Endothelial cell of umbilical vein (primary cell): ENCODE measurements around the gene MESD. TPM values are rescaled to one million over a fixed set of nuclear protein-coding genes. Genes with fewer than 3 reads are reported as not detected.

ENCODE experiments used
- BruUV-seq: library from RNA; stranded (reverse); fragments of 400-500 nt; replicated peaks from 2 replicates; lab custom pipeline; 2021; lab: Mats Ljungman, UMichigan
- CTCF ChIA-PET: fragments of 300-600, 350-600 bp; sonication (Branson Sonifier 250); formaldehyde crosslinking; loops from one replicate; lab custom pipeline; 2021; ENCODE audit warnings: antibody characterized with exemption, inconsistent platforms; lab: Charles Lee
- POLR2A ChIA-PET: fragments of 300-600, 350-600 bp; sonication (Branson Sonifier 250); formaldehyde crosslinking; loops from one replicate; lab custom pipeline; 2021; ENCODE audit warnings: antibody characterized with exemption, inconsistent platforms; lab: Charles Lee
- DNase-seq: peaks from one replicate; pipeline ENCODE4 v3.0.0-alpha.2; 2011; ENCODE audit warnings: low read depth, low spot score
- FAIRE-seq: peaks from 2 replicates; lab custom pipeline; 2011; peaks lifted over from hg19 to GRCh38; lab: Jason Lieb, UNC
- H2AFZ ChIP-seq: 2 replicates; pipeline ENCODE4 v1.6.0; 2012; ENCODE audit warnings: low read depth, low read length, control low read depth, inconsistent platforms
- H3K27ac ChIP-seq: 2 replicates; pipeline ENCODE4 v1.5.1; 2011; ENCODE audit warnings: low read depth, mild to moderate bottlenecking, control low read depth, low read length, moderate library complexity; ENCODE audit not compliant: insufficient read depth
- H3K27me3 ChIP-seq, 2 experiments: 2 replicates each; pipeline versions ENCODE4 v1.6.0 to v1.6.1; 2011; ENCODE audit warnings: low read length in 2 of 2, mixed read lengths in 1 of 2; ENCODE audit not compliant: control insufficient read depth in 2 of 2, insufficient read depth in 2 of 2
- H3K36me3 ChIP-seq, 2 experiments: 2 replicates in 1 of 2; 3 replicates in 1 of 2; pipeline ENCODE4 v1.5.1; 2011; ENCODE audit warnings: low read length in 2 of 2, mild to moderate bottlenecking in 1 of 2, moderate library complexity in 1 of 2; ENCODE audit not compliant: control insufficient read depth in 2 of 2, insufficient read depth in 2 of 2; ENCODE audit errors: extremely low read depth in 1 of 2
- H3K4me1 ChIP-seq: 3 replicates; pipeline ENCODE4 v1.5.1; 2011; ENCODE audit warnings: mild to moderate bottlenecking, low read length; ENCODE audit not compliant: control insufficient read depth, insufficient read depth; ENCODE audit errors: extremely low read depth
- H3K4me2 ChIP-seq: 2 replicates; pipeline ENCODE4 v1.6.1; 2011; ENCODE audit warnings: low read length, control low read depth, mixed read lengths; ENCODE audit not compliant: insufficient read depth
- H3K4me3 ChIP-seq, 3 experiments: fragments of 200-600 bp in 1 of 3; sonication (generic), shearing (Covaris generic) in 1 of 3; replicated peaks in 1 of 3; 2 replicates each; pipeline ENCODE4 v1.5.1; 2011 to 2016; ENCODE audit warnings: control low read depth in 3 of 3, low read length in 3 of 3, mild to moderate bottlenecking in 2 of 3, inconsistent platforms in 1 of 3, low read depth in 1 of 3, moderate library complexity in 1 of 3; ENCODE audit not compliant: insufficient read depth in 1 of 3
- H3K79me2 ChIP-seq: 2 replicates; pipeline ENCODE4 v1.6.0; 2012; ENCODE audit warnings: low read length, inconsistent platforms; ENCODE audit not compliant: control insufficient read depth, insufficient read depth
- H3K9ac ChIP-seq: replicated peaks from 2 replicates; pipeline ENCODE3; 2011; ENCODE audit warnings: low read length, control low read depth; ENCODE audit not compliant: insufficient read depth; ENCODE audit errors: extremely low read depth
- H3K9me1 ChIP-seq: replicated peaks from 3 replicates; pipeline ENCODE4 v1.6.0; 2011; ENCODE audit warnings: mild to moderate bottlenecking, low read length; ENCODE audit not compliant: control insufficient read depth, insufficient read depth; ENCODE audit errors: extremely low read depth
- H3K9me3 ChIP-seq: replicated peaks from 2 replicates; pipeline ENCODE4 v1.5.1; 2012; ENCODE audit warnings: low read length, inconsistent platforms; ENCODE audit not compliant: control insufficient read depth, insufficient read depth
- H4K20me1 ChIP-seq: replicated peaks from 2 replicates; pipeline ENCODE3; 2011; ENCODE audit warnings: mild to moderate bottlenecking, low read length; ENCODE audit not compliant: control insufficient read depth, insufficient read depth; ENCODE audit errors: extremely low read depth
- EZH2 ChIP-seq: IDR thresholded peaks from 2 replicates; pipeline ENCODE4 v1.6.1; 2012; ENCODE audit warnings: borderline replicate concordance, low read depth, mild to moderate bottlenecking, moderate library complexity, low read length, inconsistent platforms; ENCODE audit not compliant: severe bottlenecking
- FOS ChIP-seq: IDR thresholded peaks from 2 replicates; pipeline ENCODE4 v1.6.1; 2011; ENCODE audit warnings: mild to moderate bottlenecking, low read length, moderate library complexity, borderline replicate concordance; ENCODE audit not compliant: insufficient read depth
- GATA2 ChIP-seq: IDR thresholded peaks from 2 replicates; pipeline ENCODE4 v1.7.0; 2011; ENCODE audit warnings: low read depth, mild to moderate bottlenecking, moderate library complexity, mixed read lengths, low read length; ENCODE audit not compliant: insufficient read length, insufficient read depth
- JUN ChIP-seq: IDR thresholded peaks from 2 replicates; pipeline ENCODE4 v1.6.1; 2011; ENCODE audit warnings: borderline replicate concordance, low read depth; ENCODE audit not compliant: insufficient read length, insufficient read depth
- MYC ChIP-seq: IDR thresholded peaks from one replicate; pipeline ENCODE4 v1.6.1; 2011; ENCODE audit warnings: mild to moderate bottlenecking, low read depth, low read length
- POLR2A ChIP-seq: IDR thresholded peaks from 2 replicates; pipeline ENCODE4 v1.6.1; 2012; ENCODE audit warnings: low read depth, mild to moderate bottlenecking, control low read depth, low read length
- POLR2AphosphoS5 ChIP-seq: IDR thresholded peaks from 2 replicates; pipeline ENCODE4 v1.6.1; 2012; ENCODE audit warnings: low read depth, mild to moderate bottlenecking, control low read depth, low read length, moderate library complexity; ENCODE audit not compliant: insufficient read depth
- dilution Hi-C: fragments of 300-500 bp; cut with MboI; formaldehyde crosslinking; loops from one replicate; pipeline ENCODE4 v1.15.0; 2019; ENCODE audit warnings: low sequenced_read_pairs; ENCODE audit not compliant: extremely low pct_ligation_motif_present
- intact Hi-C: fragments of 100-400 bp; cut with micrococcal nuclease; formaldehyde crosslinking; loops from one replicate; pipeline ENCODE4 v1.10.0; 2022
- polyA plus RNA-seq, 4 experiments: library from polyadenylated mRNA; depleted of rRNA in 3 of 4; stranded (reverse) in 3 of 4; unstranded in 1 of 4; fragments of >200 nt; gene quantifications; 2 replicates each; pipeline versions ENCODE4 v1.2.1 to v1.2.3, GENCODE V29; 2011 to 2012; ENCODE audit warnings: missing spikeins in 1 of 4
- total RNA-seq: library from RNA; stranded (reverse); gene quantifications from 2 replicates; pipeline ENCODE4 v1.2.3, GENCODE V29; 2021
- TF ChIP-seq, protein P1 (sequence below): IDR thresholded peaks from 2 replicates; pipeline ENCODE4 v1.6.1; 2011; ENCODE audit not compliant: insufficient read depth, insufficient read length
- TF ChIP-seq, protein P2 (sequence below), 2 donors: IDR thresholded peaks; 1 replicate in 1 of 2; 2 replicates in 1 of 2; pipeline ENCODE4 v1.5.1; 2011; ENCODE audit warnings: low read length in 2 of 2, mild to moderate bottlenecking in 2 of 2, moderate library complexity in 2 of 2, control low read depth in 1 of 2, inconsistent platforms in 1 of 2, low read depth in 1 of 2; ENCODE audit not compliant: insufficient read depth in 1 of 2; ENCODE audit errors: extremely low read depth in 1 of 2

The MESD gene
- total and polyA plus RNA-seq, 2 donors (not counting 3 experiments of a cell fraction or from before 2014, with no cell fraction given), result 12.8 to 30.5 TPM

DNA sequence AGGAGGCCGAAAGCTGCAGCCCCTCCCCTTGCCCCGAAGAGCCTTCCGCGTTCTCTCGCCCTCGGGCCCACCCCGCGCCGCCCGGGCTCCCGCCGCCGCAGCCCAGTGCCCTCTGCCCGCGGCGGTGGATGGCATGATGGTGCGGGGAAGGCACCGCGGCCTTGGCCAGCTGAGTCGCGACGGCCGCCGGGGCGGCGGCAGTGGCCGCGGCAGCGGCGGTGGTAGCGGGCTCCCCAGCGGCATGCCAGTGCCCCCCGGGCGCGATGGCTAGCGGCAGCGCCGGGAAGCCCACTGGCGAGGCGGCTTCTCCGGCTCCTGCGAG, 12.4 kb upstream of the MESD start:
- no peaks in the 10 kb centered on the region for H3K9me3 ChIP-seq
- intact Hi-C loops (loop anchor here (1.0 to 10.0 kb wide), 2 partner anchors 27 to 1043 kb away; partner anchors contain the start of gene MEX3B), dilution Hi-C loops (no loop called here)
- H3K27ac ChIP-seq, result peak overlapping the region; percentile 50
- H3K4me2 ChIP-seq, result peak overlapping the region; percentile 82
- TF ChIP-seq EZH2 (no peak), POLR2AphosphoS5 (no peak), POLR2A (no peak), GATA2 (no peak), FOS (no peak), JUN (no peak), MYC (no peak)
- TF ChIP-seq, protein P1, sequence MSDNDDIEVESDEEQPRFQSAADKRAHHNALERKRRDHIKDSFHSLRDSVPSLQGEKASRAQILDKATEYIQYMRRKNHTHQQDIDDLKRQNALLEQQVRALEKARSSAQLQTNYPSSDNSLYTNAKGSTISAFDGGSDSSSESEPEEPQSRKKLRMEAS, result no peak
- TF ChIP-seq, protein P2, sequence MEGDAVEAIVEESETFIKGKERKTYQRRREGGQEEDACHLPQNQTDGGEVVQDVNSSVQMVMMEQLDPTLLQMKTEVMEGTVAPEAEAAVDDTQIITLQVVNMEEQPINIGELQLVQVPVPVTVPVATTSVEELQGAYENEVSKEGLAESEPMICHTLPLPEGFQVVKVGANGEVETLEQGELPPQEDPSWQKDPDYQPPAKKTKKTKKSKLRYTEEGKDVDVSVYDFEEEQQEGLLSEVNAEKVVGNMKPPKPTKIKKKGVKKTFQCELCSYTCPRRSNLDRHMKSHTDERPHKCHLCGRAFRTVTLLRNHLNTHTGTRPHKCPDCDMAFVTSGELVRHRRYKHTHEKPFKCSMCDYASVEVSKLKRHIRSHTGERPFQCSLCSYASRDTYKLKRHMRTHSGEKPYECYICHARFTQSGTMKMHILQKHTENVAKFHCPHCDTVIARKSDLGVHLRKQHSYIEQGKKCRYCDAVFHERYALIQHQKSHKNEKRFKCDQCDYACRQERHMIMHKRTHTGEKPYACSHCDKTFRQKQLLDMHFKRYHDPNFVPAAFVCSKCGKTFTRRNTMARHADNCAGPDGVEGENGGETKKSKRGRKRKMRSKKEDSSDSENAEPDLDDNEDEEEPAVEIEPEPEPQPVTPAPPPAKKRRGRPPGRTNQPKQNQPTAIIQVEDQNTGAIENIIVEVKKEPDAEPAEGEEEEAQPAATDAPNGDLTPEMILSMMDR (IDR thresholded peaks at IDR 0.05; ENCODE audit: extremely low read depth in 1 of 2, insufficient read depth in 1 of 2, low read depth in 1 of 2, low read length in 2 of 2), result no peak
- no peaks in the 10 kb centered on the region for H3K9me1 ChIP-seq
- H3K36me3 ChIP-seq, result peaks cover 0 to 4% of the 10 kb centered on the region in 2 experiments
- FAIRE-seq (no peak), DNase-seq (no peak)
- H2AFZ ChIP-seq, result no peak overlapping the region
- H3K27me3 ChIP-seq, result no peaks in the 10 kb centered on the region
- peak overlapping the region; percentile 96 for H3K9ac ChIP-seq
- peaks cover 60% of the 10 kb centered on the region for H3K79me2 ChIP-seq
- BruUV-seq, result no TSS peak
- POLR2A ChIA-PET, result interaction anchor here (0.8 to 2.7 kb wide), 7 partner anchors 10 to 104 kb away, joined by 3 to 16 read pairs (median 5); no protein-coding TSS in a partner anchor
- H3K4me1 ChIP-seq, result peaks cover 35% of the 10 kb centered on the region
- peak overlapping the region; percentile 72 to 87 (median 75) for H3K4me3 ChIP-seq
- CTCF ChIA-PET, result interaction anchor here (0.9 to 8.6 kb wide), 12 partner anchors 9 to 264 kb away, joined by 3 to 114 read pairs (median 8); no protein-coding TSS in a partner anchor
- peaks cover 4% of the 10 kb centered on the region for H4K20me1 ChIP-seq
